NCI-H345 treated with DMSO at 0.1 percent for 48 hours (cell line): Measurements from ENCODE around the gene MPRIP.
"Not testable (repeated sequence)": the region's sequence is repeated elsewhere in the genome, so short reads cannot be mapped to it uniquely, and the experiment has no call there.

ENCODE experiments used
- DNase-seq: peaks from one replicate; lab custom pipeline; 2025; ENCODE audit not compliant: unreplicated experiment; lab: John Stamatoyannopoulos, UW

The MPRIP gene

DNA sequence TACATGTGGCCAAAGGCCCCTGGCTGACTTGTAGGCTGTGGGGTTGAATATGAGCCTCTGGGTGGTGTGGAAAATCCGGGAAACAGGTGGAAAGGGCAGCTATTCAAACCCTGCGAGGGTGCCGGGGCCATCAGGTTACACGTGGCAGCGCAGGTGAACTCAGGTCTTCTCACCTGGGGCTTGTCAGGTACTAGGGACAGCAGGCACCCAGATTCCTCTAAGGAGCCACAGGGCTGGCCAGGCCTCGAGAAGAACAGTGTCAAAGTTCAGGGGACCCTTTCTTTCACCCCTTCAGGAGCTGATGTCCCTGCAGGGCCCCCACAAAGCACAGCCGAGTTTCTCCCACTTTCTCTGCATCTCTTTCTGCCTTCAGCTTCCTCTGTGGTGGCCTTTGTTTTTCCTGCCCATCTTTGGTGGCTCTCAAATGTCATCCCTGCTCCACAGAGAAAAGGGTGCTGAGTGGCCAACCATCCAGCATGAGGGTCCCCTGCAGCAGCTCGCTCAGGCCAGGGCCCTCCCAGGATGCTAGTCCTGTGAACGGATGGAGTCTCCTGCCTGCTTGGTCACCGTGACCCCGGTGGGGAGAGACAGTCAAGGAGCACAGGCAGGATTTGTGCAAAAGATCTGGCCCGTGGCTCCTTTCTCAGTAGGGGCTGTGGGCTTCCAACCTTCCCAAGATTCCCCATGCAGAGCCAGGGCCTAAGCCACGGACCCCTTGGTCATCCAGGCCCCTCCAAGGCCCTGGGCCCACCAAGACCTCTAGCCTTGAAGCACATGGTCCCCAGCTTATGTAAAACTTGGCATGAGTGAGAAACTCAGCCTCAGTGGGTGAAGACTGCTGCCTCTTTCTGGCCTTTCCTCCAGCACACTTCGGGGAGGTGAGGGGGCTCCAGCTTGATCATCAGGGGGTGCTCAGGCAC is 28.2 kb upstream of the MPRIP start:
- DNase-seq = not testable (repeated sequence)

DNA sequence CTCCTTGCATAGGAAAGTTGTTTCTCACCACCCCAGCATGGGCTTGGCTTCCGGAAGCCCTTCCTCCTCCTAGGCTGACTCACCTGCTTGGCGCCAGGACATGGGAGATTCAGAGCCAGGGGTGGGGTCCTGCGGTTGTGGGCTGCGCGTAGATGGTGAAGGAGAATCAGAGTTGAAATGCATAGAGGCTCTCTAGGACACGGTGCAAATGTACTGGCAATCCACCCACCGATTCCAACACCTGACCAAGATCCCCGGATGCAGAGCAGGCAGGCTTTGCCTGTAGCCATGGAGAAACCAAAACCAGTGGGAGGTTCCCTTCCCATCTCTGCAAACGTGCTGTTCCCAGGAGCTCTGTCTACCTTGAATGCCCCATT is 27.5 kb upstream of the MPRIP start:
- DNase-seq = not testable (repeated sequence)

DNA sequence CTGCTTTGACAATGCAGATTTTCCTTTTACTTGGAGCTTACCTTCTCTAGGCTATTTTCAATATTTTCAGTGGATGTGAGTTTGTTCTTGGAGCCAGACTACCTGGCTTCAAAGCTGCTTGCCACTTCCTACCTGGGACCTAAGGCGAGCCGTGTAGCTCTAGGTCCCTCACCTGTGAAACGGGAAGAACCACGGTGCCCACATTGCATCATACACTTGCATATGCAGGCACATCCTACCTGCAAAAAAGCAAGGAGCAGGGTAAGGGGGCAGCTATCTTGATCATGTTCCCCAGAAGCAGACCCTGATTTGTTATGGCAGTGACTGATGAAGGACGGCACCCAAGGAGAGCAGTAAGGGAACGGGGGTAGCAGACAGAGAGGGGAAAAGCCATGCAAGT is 27.0 kb upstream of the MPRIP start:
- no peak for DNase-seq

DNA sequence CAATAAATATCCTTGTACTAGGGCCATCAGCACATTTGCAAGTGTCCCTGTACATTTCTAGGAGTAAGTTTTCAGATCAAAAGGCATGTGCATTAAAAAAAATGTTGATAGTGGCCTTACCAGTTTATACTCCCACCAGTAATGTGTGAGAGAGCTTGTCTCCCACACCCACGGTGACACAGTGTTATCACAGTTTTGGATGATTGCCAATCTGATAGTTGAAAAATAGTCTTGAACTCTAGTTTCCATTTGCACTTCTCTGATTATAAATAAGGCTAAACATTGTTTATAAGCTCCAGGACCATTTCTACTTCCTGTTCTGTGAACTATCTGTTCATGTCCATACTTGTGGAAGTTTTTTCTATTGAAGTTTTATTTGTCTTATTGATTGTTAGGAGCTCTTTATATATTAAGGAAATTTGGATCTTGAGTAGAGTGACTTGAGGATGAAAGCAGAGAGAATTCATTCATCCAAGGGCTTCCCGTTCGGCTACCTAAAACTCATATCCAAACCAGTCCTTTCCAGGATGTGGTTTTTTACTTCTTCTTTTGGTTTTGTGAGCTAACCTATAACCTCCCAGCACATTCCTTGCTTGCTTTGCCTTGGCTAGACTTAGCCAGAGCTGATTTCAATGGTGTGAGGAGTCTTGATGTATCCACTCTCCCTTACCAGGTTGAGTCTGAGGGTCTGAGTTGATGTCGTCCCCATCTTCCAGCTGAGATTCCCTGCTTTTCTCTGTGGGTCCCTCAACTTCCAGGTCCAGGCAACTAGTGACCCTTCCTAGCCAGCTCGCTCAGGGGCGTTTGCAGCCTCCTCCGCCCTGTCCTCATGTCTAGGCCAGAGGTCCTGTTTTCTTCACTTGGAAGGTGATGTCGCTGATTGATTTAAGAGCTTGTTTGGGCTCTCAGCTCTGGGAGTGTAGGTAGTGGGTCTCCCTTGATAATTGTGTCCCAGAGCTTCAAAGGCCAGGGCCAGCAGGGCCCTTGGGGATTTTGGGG is 25.8 kb upstream of the MPRIP start:
- DNase-seq = not testable (repeated sequence)

DNA sequence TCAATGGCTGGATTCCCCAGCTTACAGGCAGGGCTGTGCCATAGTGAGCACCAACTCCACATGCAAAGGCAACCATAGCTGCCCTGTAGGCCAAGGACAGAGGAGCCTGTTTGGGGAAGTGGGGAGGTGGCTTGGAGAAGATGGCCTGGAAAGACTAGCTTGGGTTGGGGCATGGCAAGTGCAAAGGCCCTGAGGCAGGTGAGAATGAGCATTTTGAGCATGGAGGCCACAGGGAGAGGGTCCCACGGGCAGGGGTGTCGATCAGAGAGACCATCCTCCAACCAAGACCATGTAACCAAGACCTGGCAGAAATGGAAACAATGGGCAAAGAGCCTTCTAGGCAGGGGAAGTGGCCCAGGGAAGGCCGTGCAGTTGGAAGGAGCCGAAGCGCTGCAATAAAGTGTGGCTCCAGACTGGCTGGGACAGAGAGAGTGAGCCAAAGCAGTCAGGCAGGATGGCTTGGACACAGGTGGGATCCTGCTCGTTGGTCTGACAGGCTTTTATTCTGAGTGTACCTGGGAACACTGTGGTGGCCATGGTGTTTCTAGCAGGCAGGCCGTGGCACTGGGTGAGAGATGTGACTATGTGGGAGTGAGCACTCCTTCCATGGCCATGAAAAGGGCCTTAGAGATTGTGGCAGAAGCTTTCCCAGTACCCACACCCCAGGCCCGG is 24.8 kb upstream of the MPRIP start:
- no peak for DNase-seq

DNA sequence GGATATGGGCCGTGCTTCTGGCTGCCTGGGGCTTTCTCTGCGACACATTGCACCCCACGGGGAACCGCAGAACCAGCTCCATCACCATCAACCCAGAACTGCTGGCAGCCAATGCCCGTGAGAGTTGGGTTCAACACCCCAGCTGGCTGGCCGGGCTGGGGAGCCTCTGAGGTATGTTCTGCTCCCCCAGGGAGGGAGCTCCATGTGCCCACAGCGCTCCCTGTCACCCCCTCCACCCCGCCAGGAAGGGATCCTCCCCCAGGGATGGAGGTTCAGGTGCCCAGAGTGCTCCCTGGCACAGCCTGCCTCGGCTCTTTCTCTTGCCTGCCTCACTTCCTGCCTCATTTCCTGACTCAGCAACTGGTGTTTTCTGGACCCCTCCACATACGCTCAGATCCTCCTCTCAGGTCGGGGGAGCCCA is 24.2 kb upstream of the MPRIP start:
- no peak for DNase-seq

DNA sequence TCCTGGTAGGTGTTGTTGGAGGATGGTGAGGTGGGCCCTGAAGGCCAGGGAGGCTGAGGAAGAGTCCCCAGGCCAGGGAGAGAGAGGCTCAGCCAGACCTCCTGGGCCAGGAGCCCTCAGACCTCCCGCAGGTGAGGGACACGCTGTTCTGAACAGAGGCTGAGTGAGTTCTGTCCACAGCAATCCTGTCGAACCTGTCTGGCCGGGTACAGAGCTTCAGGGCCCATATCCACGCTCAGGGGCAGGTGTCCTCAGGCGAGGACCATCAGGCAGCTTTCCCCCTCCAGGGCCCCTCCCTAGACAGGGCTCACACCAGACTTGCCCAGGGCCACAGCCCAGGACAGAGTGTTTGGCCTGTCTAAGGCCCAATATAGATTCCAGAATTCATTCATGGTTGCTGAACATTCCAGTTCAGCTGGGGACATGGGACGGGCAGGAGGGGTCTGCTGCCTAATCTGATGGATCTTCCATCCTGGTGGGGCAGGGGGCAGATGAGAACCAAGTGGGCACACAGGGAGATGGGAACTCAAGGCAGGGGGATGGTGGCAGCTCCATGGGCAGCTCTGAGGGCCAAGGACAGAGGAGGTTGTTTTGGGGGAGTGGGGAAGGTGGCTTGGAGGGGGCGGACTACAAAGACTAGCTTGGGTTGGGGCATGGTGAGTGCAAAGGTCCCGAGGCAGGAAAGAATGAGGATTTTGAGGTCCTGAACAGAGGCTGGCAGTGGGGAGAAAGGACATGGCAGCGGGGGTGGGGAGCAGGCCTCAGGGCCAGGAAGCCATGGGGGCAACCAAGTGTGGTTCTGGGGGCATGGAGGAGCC is 23.4 kb upstream of the MPRIP start:
- DNase-seq = no peak

DNA sequence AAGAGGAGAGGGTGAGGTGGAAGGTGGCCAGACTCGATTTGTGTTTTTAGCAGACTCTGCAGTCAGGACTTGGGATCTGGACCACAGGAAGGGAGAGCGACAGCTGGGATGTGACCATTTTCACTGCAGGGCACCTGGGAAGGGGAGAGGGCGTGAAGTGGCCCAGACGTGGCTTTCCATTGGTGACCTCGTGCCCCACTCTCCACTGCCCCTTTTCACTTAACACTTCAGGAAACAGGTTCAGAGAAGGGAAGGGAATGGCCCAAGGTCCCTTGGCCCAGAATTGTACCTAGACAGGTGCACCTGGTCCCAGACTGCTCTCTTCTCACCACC is 22.9 kb upstream of the MPRIP start:
- no peak for DNase-seq

DNA sequence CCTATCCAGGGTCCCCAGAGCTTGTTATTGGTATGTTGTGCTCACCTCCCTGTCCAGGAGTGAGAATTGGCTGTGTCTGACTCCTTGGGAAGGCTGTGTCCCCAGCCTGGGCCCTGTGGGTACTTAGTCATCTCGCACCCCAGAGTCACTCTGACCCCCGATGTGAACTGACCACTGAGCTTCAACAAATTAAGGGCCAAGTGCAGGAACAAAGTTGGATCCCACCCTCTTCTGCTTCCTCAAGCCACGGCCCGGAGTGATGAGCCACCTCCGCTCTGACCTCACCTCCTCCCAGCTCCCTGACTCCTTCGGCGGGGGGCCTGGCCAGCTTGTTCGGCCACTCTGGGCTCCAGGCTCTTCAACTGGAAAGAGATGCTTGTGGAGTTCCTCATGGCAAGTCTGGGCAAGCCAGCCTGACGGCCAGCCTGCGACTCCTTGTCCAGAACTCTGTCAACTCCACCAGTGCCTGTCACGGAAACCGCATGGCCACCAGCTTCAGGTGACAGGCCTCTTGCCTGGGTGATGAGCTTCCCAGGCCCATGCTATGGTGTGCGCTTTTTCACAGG is 22.3 kb upstream of the MPRIP start:
- no peak for DNase-seq

DNA sequence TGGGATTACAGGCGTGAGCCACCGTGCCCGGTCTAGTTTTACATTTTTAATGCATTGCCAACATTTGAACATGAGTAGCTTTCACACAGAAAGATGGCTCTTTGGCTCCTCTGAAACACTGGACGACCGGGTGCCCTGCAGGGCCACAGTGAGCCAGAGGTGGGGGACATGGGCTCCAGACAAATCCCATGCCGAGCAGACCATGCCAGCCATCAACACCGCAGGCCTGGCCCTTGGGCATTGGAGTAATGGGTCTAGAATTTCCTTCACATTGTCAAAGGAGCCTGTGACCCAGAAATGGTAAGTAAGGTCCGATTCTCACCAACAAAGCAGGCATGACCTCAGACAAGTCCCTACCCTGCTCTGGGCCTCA is 21.4 kb upstream of the MPRIP start:
- no peak for DNase-seq

DNA sequence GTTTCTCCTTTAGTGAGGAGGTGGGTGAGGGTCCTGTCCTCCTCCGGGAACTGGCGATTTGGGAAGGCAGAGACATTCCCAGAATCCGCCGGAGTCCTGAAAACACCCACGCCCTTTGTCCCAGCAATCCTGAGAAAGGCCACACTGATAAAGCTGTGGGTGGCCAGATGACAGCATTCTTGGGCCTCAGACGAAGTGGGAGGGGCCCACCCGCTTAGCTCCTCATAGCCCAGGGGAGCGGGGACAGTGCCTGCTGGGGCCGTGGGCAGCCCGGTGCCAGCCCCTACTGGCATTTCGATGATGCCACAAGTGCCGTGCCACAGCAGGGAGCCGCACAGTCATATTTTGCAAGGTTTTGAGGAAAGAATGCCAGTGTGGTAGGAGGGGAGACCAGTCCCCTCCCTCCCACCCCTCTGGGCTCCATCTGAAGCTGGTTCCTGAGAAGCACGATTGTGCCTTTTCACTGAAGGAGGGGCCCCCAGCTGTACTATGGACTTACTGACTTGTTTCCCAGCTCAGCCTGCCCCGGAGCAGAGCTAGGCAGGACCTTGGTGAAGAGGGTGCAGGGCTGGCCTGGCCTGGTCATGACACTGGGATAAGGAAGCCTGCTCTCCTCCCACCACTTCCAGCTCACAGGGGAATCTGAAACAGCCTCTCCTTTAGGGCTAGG is 20.9 kb upstream of the MPRIP start:
- no peak for DNase-seq

DNA sequence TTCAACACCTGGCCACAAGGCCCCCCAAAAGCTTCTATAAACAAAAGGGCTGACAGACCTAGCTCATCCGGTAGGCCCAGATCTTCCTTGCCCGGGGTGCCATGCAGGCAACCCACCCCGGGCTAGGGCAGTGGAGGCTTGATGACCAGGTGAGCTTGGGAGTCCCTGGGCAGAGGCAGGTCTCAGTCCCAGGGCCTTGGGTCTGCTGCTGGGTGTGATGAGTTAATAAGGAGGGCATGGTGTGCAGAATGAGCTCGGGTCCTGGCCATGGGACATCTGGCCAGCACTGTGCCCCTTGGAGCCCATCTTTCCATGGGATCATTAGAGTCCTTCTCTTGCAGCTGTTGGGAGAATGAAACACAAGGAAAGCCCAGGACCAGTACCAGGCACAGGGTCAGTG is 20.2 kb upstream of the MPRIP start:
- DNase-seq = no peak

DNA sequence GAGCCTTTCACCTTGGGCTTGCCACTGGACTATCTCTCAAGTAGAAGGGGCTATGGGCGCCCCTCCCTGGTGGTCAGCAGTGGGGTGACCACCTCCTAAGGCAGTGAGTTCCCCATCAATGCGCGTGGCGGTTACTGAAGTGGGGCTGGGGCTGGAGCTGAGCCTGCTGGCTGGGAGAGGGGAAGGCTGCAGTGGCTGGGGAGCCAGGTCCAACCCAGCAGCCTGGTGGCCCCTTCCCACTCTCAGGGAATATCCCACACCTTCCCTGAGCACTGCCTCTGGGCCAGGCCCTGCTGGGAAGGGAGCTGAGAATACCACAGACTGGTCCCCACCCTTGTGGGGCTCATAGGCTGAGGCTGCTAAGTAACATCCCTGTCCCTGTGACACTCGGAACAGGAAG is 19.8 kb upstream of the MPRIP start:
- DNase-seq = no peak

DNA sequence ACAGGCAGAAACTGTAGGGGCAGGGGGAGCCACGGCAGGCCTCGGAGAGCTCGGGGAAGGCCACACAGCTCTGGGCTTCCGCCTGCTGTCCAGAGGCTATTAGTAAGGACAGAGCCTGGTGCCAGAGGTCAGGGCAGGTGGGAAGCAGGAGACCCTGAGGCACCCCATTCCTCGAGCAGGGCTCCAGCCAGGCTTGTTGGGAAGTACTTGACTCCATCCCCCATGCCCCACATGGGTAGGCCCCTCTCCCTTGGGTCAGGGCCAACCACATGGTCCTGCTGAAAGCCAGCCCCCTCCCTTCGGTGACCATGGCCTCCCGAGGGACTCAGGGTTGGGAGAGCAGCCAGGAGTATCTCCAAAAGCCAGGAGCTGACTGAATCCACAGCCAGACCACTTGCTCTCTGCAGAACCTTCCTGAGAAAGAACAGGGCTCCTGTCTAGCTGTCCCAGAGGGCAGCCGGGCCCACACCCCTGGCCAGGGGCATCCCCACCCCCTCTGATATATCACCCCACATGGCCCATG is 17.4 kb upstream of the MPRIP start:
- no peak for DNase-seq

DNA sequence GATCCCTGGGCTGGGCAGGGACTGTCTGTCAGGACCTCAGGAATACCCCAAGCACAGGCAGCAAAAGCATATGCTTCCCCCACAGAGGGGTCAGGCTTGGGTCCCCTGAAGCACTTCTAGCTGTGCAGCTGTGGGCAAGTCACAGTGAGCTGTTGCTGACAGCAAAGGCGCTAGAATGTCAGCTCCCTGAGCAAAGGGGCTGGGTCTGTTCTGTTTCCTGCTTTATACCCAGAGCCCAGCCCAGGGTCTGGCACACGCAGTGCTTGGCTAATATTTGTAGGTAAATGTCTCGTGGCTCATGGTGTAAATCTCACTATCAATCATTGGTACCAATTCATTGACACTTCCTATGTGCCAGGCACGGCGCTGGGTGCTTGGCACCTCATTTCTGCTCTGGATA is 16.6 kb upstream of the MPRIP start:
- DNase-seq = no peak

DNA sequence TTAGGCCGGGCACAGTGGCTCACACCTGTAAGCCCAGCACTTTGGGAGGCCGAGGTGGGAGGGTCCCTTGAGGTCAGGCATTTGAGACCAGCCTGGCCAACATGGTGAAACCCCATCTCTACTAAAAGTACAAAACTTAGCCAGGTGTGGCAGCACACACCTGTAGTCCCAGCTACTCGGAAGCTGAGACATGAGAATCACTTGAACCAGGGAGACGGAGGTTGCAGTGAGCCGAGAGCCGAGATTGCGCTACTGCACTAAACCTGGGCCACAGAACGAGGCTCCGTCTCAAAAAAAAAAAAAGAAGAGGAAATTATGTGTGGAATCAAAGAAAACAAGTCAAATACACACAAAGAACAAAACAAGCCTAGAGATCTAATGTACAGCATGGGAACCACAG is 16.1 kb upstream of the MPRIP start:
- no peak for DNase-seq

DNA sequence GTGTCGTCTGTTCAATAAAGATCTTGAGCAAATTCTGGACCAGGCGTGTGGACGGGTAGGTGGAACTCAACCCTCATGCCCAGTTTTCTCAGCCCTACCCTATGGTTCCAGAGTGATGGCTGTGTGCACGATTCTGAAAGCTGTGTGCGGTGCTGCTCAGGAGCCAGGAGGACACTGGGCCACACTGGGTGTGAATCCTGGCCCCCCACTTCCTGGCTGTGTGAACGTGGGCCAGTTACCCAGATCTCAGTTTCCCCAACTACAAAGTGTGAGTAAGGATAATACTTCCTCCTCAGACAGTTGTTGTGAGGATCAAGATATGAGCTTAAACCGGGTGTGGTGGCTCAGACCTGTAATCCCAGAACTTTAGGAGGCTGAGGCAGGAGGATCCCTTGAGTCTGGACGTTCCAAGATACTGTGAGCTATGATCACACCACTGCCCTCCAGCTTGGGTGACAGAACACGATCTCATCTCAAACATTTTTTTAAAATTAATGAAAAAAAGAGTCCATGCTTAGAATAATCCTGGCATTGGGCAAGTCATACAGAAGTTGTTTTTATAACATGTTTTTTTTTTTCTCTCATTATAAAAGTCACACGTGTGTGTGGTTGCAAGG is 14.7 kb upstream of the MPRIP start:
- no peak for DNase-seq

DNA sequence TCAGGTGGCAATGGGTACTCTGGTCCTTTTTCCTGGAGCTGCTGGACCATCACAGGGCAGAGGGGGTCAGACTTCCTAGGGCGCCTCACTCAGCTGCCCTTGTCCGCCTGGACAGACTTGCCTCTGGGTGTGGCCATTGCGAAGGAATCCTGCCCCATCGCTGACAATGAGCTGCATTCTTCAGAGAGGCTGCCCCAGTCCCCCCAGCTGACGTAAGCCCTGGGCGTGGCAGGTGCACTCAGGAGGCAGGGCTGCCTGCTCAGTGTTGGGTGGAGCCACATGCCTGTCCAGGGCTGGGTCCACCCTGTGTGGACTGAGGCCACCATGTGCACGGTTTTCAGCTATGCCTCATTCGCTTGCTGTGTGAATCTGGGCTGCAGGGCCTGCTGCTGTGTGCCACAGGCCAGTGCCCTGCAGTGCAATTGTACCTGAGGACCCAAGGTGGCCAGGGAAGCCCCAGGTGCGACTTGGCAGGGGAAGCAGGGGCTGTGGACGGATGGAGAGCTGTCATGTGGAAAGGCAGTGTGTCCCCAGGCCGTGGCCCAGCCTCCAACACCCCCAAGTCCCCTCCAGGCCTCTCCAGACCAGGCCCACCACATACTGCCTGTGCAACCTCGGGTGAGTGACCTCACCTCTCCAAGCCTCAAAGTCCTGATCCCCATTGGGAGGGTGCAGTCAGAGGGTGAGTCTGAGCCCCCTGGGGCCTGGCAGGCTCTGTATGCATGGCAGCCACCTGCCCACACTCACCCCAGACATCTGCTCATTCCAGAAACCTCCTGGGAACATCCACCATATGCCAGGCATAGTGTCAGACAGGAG is 14.0 kb upstream of the MPRIP start:
- DNase-seq = no peak
